22Rv1 (cell line): ENCODE results near the gene LRBA.
"Not testable (repeated sequence)": the region's sequence is repeated elsewhere in the genome, so short reads cannot be mapped to it uniquely, and the experiment has no call there.

Experiments used
- H3K27ac ChIP-seq: fragments of 450-650 bp; 2 replicates; pipeline ENCODE4 v1.5.1; 2017
- CTCF ChIP-seq: fragments of 450-650 bp; IDR thresholded peaks from 2 replicates; pipeline ENCODE4 v1.5.1; 2017; ENCODE audit warnings: mild to moderate bottlenecking
- ZFX ChIP-seq: fragments of 450-650 bp; IDR thresholded peaks from 2 replicates; pipeline ENCODE4 v1.6.1; 2017; ENCODE audit warnings: antibody characterized with exemption, borderline replicate concordance

Gene LRBA

GRCh38 chr4:150540959-150541360, 474.1 kb downstream of the LRBA start:
- no peak for TF ChIP-seq CTCF
- TF ChIP-seq ZFX: no peak

GRCh38 chr4:150540536-150540935, 474.5 kb downstream of the LRBA start:
- TF ChIP-seq ZFX (no peak), CTCF (no peak)
- H3K27ac ChIP-seq: no peak overlapping the region

More at GRCh38 chr4:150540959-150541360, 474.1 kb downstream of the LRBA start:
- H3K27ac ChIP-seq: no peak overlapping the region

- H3K27ac ChIP-seq: not testable (repeated sequence)
Observed at GRCh38 chr4:150537911-150538310, 477.2 kb downstream of the LRBA start.

- no peak overlapping the region for H3K27ac ChIP-seq
- TF ChIP-seq CTCF: no peak
- no peak for TF ChIP-seq ZFX
Observed at GRCh38 chr4:150534818-150535217, 480.3 kb downstream of the LRBA start.

- TF ChIP-seq ZFX: no peak
- TF ChIP-seq CTCF: no peak
Observed at GRCh38 chr4:150533673-150534072, 481.4 kb downstream of the LRBA start.

GRCh38 chr4:150525321-150525868, 489.7 kb downstream of the LRBA start:
- TF ChIP-seq ZFX (no peak), CTCF (no peak)
- H3K27ac ChIP-seq: no peak overlapping the region

More at GRCh38 chr4:150533673-150534072, 481.4 kb downstream of the LRBA start:
- H3K27ac ChIP-seq: no peak overlapping the region

GRCh38 chr4:150518559-150518958, 496.5 kb downstream of the LRBA start:
- TF ChIP-seq CTCF (no peak), ZFX (no peak)
- H3K27ac ChIP-seq: no peak overlapping the region

- no peak for TF ChIP-seq ZFX
- TF ChIP-seq CTCF: no peak
- no peak overlapping the region for H3K27ac ChIP-seq
Observed at GRCh38 chr4:150515135-150515534, 499.9 kb downstream of the LRBA start.
